ENCODE data around the gene LAMA2. TPM values are rescaled to one million over a fixed set of nuclear protein-coding genes. Genes with fewer than 3 reads are reported as not detected.

The LAMA2 gene
- total RNA-seq, 6 experiments from 2014 or later = 2.9 to 12.1 (median 6.2) TPM

DNA sequence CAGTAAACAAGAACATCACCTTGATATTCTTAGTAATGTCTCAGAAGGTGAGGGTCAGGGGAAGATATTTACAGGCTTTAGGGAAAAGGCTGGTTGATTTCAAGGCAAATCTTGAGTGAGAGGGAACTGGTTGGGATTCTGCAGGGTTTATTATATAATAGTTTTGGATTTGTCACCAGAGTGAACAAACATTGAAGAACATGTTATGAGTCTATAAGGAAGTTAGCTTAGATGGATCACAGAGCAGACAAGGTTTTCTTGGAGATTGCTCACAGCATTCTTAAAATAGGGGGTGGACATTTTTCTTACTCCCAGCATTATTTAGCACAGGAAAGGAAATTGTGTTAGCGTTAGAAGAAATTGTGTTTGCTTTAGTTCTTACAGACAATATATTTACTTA, 324.9 kb downstream of the LAMA2 start:
- TF ChIP-seq, protein P1, sequence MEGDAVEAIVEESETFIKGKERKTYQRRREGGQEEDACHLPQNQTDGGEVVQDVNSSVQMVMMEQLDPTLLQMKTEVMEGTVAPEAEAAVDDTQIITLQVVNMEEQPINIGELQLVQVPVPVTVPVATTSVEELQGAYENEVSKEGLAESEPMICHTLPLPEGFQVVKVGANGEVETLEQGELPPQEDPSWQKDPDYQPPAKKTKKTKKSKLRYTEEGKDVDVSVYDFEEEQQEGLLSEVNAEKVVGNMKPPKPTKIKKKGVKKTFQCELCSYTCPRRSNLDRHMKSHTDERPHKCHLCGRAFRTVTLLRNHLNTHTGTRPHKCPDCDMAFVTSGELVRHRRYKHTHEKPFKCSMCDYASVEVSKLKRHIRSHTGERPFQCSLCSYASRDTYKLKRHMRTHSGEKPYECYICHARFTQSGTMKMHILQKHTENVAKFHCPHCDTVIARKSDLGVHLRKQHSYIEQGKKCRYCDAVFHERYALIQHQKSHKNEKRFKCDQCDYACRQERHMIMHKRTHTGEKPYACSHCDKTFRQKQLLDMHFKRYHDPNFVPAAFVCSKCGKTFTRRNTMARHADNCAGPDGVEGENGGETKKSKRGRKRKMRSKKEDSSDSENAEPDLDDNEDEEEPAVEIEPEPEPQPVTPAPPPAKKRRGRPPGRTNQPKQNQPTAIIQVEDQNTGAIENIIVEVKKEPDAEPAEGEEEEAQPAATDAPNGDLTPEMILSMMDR (IDR thresholded peaks at IDR 0.05) = no peak
- TF ChIP-seq POLR2A (IDR thresholded peaks at IDR 0.05) = no peak
- Histone ChIP-seq H3K9me3 (no peaks in the 10 kb centered on the region), H3K27ac (no peak overlapping the region), H3K27me3 (no peaks in the 10 kb centered on the region), H3K4me1 (no peaks in the 10 kb centered on the region), H3K36me3 (no peaks in the 10 kb centered on the region), H3K4me3 (no peak overlapping the region)
- intact Hi-C loops (cut with DNase I) = no loop called here
- no peak for ATAC-seq
- no peak for DNase-seq
- WGBS (ENCODE audit: insufficient coverage, low coverage, low lambda C conversion rate, missing lambda C conversion rate) = 75% methylated on average over 1 of the region's 1 CpG

DNA sequence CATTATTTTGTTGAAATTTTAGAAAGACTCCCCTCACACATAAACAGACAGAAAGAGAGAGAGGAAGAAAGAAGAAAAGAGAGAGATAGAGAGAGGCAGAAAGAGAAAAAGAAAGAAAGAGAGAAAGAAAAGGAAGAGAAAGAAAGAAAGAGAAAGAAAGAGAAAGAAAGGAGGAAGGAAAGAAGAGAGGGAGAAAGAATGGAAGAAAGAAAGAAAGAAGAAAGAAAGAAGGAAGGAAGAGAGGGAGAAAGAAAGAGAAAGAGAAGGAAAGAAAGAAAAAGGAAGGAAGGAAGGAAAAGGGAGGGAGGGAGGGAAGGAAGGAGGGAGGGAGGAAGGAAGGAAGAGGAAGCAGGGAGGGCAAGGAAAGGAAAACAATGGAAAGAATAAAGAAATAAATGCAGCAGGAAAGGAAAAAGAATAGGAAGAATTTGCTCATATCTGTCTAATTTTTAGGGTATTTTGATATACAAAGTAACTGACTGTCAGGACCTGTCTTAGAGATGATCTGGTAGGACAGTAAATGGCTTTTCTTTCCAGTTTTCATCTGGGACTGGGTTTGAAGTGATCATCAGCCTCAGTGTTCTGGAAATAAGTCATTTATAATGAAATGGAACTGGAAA, 325.6 kb downstream of the LAMA2 start:
- ATAC-seq (no peak), DNase-seq (no peak)
- H3K9me3 ChIP-seq = no peaks in the 10 kb centered on the region
- no peak overlapping the region for H3K27ac ChIP-seq
- TF ChIP-seq, protein P1 (IDR thresholded peaks at IDR 0.05) = no peak
- no peak for TF ChIP-seq POLR2A (IDR thresholded peaks at IDR 0.05)
- no peaks in the 10 kb centered on the region for H3K36me3 ChIP-seq
- no peak overlapping the region for H3K4me3 ChIP-seq
- no peaks in the 10 kb centered on the region for H3K27me3 ChIP-seq
- H3K4me1 ChIP-seq = no peaks in the 10 kb centered on the region
- intact Hi-C loops (cut with DNase I) = no loop called here

DNA sequence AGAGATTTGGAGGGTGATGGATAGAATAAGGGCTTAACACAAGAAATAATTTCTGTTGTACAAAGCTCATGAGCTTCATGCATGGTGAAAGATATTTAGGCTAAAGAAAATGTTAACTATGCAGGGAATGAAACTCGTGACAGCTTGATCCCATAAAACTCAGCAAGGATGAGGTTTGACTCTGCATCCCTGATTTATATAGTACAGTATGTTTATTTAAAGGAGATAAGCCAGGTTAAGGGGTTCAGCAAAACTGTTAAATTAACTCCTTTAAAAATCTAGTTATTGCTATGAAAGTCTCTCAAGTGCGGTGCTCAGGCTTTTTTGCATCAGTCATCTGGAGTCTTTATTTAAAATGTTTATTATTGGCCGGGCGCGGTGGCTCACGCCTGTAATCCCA, 326.4 kb downstream of the LAMA2 start:
- Histone ChIP-seq H3K27me3 (no peaks in the 10 kb centered on the region), H3K4me3 (no peak overlapping the region), H3K36me3 (no peaks in the 10 kb centered on the region), H3K27ac (no peak overlapping the region), H3K9me3 (no peaks in the 10 kb centered on the region), H3K4me1 (no peaks in the 10 kb centered on the region)
- DNase-seq (no peak), ATAC-seq (no peak)
- TF ChIP-seq POLR2A (IDR thresholded peaks at IDR 0.05) = no peak
- TF ChIP-seq, protein P1 (IDR thresholded peaks at IDR 0.05) = no peak
- intact Hi-C loops (cut with DNase I) = no loop called here
- WGBS (ENCODE audit: insufficient coverage, low coverage, low lambda C conversion rate, missing lambda C conversion rate) = 58% methylated on average over 6 of the region's 6 CpGs

DNA sequence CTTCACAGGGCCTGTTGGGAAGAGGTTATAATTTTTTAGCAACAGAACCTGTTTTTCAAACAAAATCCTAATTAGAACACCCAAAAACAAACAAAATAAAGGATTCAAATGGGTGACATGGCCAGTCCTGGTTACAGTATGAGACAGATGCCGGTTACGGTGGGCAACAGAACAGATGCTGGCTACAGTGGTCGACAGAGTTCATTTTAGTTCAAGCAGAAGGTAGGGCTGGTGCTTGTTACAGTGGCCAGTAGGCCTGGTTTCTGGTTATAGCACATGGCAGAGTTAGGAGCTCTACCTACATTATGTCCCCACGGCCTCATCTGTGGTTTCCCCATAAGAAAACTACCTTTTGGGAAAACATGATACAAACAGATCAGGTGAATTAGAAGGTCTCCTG, 327.7 kb downstream of the LAMA2 start:
- no peaks in the 10 kb centered on the region for H3K36me3 ChIP-seq
- H3K4me3 ChIP-seq = no peak overlapping the region
- H3K4me1 ChIP-seq = no peaks in the 10 kb centered on the region
- no peaks in the 10 kb centered on the region for H3K9me3 ChIP-seq
- no peak for TF ChIP-seq POLR2A (IDR thresholded peaks at IDR 0.05)
- TF ChIP-seq, protein P1 (IDR thresholded peaks at IDR 0.05) = no peak
- no peaks in the 10 kb centered on the region for H3K27me3 ChIP-seq
- no peak overlapping the region for H3K27ac ChIP-seq
- intact Hi-C loops (cut with DNase I) = no loop called here
- DNase-seq (no peak), ATAC-seq (no peak)
- 69% methylated on average over 4 of the region's 4 CpGs for WGBS (ENCODE audit: insufficient coverage, low coverage, low lambda C conversion rate, missing lambda C conversion rate)

DNA sequence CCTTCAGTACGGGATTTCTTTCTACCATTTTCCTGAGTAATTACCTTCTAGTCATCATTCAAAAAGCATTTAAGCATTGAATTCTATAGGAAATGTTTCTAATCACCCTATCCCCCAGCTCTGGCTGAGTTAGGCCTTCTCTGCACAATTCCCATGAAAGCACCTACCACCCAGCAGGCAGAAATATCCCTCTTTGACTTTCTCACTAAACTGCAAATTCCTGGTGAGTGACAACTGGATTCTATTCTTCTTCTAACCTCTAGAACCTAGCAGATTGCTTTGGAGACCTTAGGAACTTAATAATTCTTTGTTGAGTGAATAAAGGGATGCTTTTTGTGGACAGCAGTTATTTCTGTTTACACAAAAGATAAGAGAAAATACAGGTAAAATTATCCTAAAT, 328.7 kb downstream of the LAMA2 start:
- TF ChIP-seq POLR2A (IDR thresholded peaks at IDR 0.05) = no peak
- TF ChIP-seq, protein P1 (IDR thresholded peaks at IDR 0.05) = no peak
- no peaks in the 10 kb centered on the region for H3K4me1 ChIP-seq
- ATAC-seq (no peak), DNase-seq (no peak)
- no peak overlapping the region for H3K27ac ChIP-seq
- intact Hi-C loops (cut with DNase I) = no loop called here
- no peaks in the 10 kb centered on the region for H3K9me3 ChIP-seq
- 67% methylated on average over 1 of the region's 1 CpG for WGBS (ENCODE audit: insufficient coverage, low coverage, low lambda C conversion rate, missing lambda C conversion rate)
- no peaks in the 10 kb centered on the region for H3K36me3 ChIP-seq
- no peak overlapping the region for H3K4me3 ChIP-seq
- no peaks in the 10 kb centered on the region for H3K27me3 ChIP-seq

Measured in right lobe of liver (tissue), 6 donors.